ENCODE measurements around the gene WARS2. TPM values are rescaled to one million over a fixed set of nuclear protein-coding genes. Genes with fewer than 3 reads are reported as not detected.

The WARS2 gene
- total RNA-seq, 6 experiments from 2014 or later = 4.3 to 8.7 (median 6.2) TPM

DNA sequence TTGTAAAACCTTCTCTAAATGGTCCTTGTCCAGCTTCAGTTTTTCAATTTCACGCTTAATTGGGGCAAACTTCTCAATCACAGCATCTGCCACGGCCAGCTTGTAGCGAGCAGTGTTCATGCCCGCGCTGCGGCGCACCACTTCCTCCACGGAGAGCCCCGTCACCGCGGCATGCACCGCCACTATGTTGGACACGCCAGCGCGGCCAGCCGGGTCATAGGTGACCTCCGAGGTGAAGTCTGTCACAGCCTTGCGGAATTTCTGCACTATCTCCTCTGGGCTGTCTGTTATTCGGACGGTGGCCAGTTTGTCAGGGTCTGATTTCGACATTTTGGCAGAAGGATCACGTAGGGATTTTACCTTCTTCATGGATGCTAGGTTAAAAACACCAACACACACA is 107.5 kb downstream of the WARS2 start:
- Histone ChIP-seq H3K36me3 (no peaks in the 10 kb centered on the region), H3K27ac (no peak overlapping the region), H3K9me3 (no peaks in the 10 kb centered on the region), H3K4me1 (no peaks in the 10 kb centered on the region), H3K27me3 (no peaks in the 10 kb centered on the region), H3K4me3 (no peak overlapping the region)
- WGBS (ENCODE audit: insufficient coverage, low coverage, low lambda C conversion rate, missing lambda C conversion rate) = 99% methylated on average over 16 of the region's 22 CpGs
- intact Hi-C loops (cut with DNase I) = no loop called here
- no peak for TF ChIP-seq POLR2A (IDR thresholded peaks at IDR 0.05)
- TF ChIP-seq, protein P1, sequence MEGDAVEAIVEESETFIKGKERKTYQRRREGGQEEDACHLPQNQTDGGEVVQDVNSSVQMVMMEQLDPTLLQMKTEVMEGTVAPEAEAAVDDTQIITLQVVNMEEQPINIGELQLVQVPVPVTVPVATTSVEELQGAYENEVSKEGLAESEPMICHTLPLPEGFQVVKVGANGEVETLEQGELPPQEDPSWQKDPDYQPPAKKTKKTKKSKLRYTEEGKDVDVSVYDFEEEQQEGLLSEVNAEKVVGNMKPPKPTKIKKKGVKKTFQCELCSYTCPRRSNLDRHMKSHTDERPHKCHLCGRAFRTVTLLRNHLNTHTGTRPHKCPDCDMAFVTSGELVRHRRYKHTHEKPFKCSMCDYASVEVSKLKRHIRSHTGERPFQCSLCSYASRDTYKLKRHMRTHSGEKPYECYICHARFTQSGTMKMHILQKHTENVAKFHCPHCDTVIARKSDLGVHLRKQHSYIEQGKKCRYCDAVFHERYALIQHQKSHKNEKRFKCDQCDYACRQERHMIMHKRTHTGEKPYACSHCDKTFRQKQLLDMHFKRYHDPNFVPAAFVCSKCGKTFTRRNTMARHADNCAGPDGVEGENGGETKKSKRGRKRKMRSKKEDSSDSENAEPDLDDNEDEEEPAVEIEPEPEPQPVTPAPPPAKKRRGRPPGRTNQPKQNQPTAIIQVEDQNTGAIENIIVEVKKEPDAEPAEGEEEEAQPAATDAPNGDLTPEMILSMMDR (IDR thresholded peaks at IDR 0.05) = no peak
- ATAC-seq (no peak), DNase-seq (no peak)

GRCh38 chr1:119027759-119028158 is 112.7 kb downstream of the WARS2 start:
- Histone ChIP-seq H3K27ac (no peak overlapping the region), H3K27me3 (no peaks in the 10 kb centered on the region), H3K36me3 (no peaks in the 10 kb centered on the region), H3K4me3 (no peak overlapping the region), H3K4me1 (no peaks in the 10 kb centered on the region), H3K9me3 (no peaks in the 10 kb centered on the region)
- ATAC-seq (no peak), DNase-seq (no peak)
- intact Hi-C loops (cut with DNase I) = no loop called here
- TF ChIP-seq POLR2A (IDR thresholded peaks at IDR 0.05) = no peak
- 87% methylated on average over 1 of the region's 1 CpG for WGBS (ENCODE audit: insufficient coverage, low coverage, low lambda C conversion rate, missing lambda C conversion rate)

DNA sequence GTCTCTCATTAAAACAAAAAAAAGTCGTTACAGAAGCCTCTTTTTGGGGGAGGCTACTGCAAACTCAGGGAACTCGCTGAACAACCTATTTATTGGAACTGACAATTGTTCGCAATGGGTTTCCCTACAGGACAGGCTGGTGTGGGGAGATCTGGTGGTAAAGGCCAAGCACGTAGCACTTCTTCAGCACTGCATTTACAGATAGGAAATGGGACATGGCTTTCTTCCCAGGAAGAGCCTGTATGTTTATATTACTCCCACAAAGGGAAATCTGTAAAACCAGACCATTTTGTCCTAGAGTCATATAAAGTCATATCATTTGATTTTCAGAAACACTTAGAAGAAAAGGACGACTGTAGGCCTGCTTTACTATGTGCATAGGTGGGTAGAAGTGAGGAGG is 113.5 kb downstream of the WARS2 start:
- Histone ChIP-seq H3K27ac (no peak overlapping the region), H3K4me3 (no peak overlapping the region), H3K4me1 (no peaks in the 10 kb centered on the region), H3K9me3 (no peaks in the 10 kb centered on the region), H3K36me3 (no peaks in the 10 kb centered on the region), H3K27me3 (no peaks in the 10 kb centered on the region)
- intact Hi-C loops (cut with DNase I) = no loop called here
- 92% methylated on average over 5 of the region's 5 CpGs for WGBS (ENCODE audit: insufficient coverage, low coverage, low lambda C conversion rate, missing lambda C conversion rate)
- TF ChIP-seq, protein P1 (IDR thresholded peaks at IDR 0.05) = no peak
- TF ChIP-seq POLR2A (IDR thresholded peaks at IDR 0.05) = no peak
- ATAC-seq = no peak
- DNase-seq = no peak

GRCh38 chr1:119015547-119015946 is 124.9 kb downstream of the WARS2 start:
- TF ChIP-seq, protein P1 (IDR thresholded peaks at IDR 0.05) = no peak
- TF ChIP-seq POLR2A (IDR thresholded peaks at IDR 0.05) = no peak
- WGBS (ENCODE audit: insufficient coverage, low coverage, low lambda C conversion rate, missing lambda C conversion rate) = 82% methylated on average over 2 of the region's 2 CpGs
- no peaks in the 10 kb centered on the region for H3K4me1 ChIP-seq
- H3K36me3 ChIP-seq = no peaks in the 10 kb centered on the region
- no peak overlapping the region for H3K27ac ChIP-seq
- DNase-seq (no peak), ATAC-seq (no peak)
- intact Hi-C loops (cut with DNase I) = no loop called here
- no peaks in the 10 kb centered on the region for H3K27me3 ChIP-seq
- no peaks in the 10 kb centered on the region for H3K9me3 ChIP-seq
- no peak overlapping the region for H3K4me3 ChIP-seq

GRCh38 chr1:119012383-119012782 is 128.1 kb downstream of the WARS2 start:
- no peaks in the 10 kb centered on the region for H3K9me3 ChIP-seq
- H3K36me3 ChIP-seq = no peaks in the 10 kb centered on the region
- ATAC-seq (peak in 1 of 4 donors; percentile 62), DNase-seq (no peak)
- H3K4me1 ChIP-seq = peaks cover 0 to 12% (median 2%) of the 10 kb centered on the region in 4 donors
- intact Hi-C loops (cut with DNase I) = no loop called here
- peaks cover 0 to 9% of the 10 kb centered on the region in 2 donors for H3K27me3 ChIP-seq
- TF ChIP-seq, protein P1 (IDR thresholded peaks at IDR 0.05) = no peak
- no peak overlapping the region for H3K27ac ChIP-seq
- H3K4me3 ChIP-seq = no peak overlapping the region
- WGBS (ENCODE audit: insufficient coverage, low coverage, low lambda C conversion rate, missing lambda C conversion rate) = 17% methylated on average over 5 of the region's 5 CpGs

Data from right lobe of liver (tissue), 6 donors.